Prostate gland (tissue), 2 donors: ENCODE results near the gene DPM3. TPM values are rescaled to one million over a fixed set of nuclear protein-coding genes. Genes with fewer than 3 reads are reported as not detected.
A peak's percentile ranks its signal among the peaks of the same experiment; 100 is the strongest.

Experiments used
- DNase-seq: peaks from one replicate; pipeline ENCODE4 v3.0.0-alpha.2; 2019; ENCODE audit warnings: low spot score
- H3K27ac ChIP-seq, 2 donors: fragments of 200-600 bp; sonication (generic); 2 replicates each; pipeline ENCODE4 v1.5.1; 2017 to 2019
- H3K27me3 ChIP-seq: fragments of 200-600 bp; sonication (generic); replicated peaks from 2 replicates; pipeline ENCODE4 v1.5.1; 2019; ENCODE audit not compliant: insufficient read depth
- H3K36me3 ChIP-seq, 2 donors: fragments of 200-600 bp; sonication (generic); 1 replicate in 1 of 2; 2 replicates in 1 of 2; pipeline versions ENCODE4 v1.5.1 to v1.8.1; 2017 to 2019
- H3K4me1 ChIP-seq: fragments of 200-600 bp; sonication (generic); replicated peaks from 2 replicates; pipeline ENCODE4 v1.5.1; 2019
- H3K4me3 ChIP-seq, 2 donors: fragments of 200-600 bp; sonication (generic); 2 replicates each; pipeline ENCODE4 v1.5.1; 2017 to 2019
- H3K9me3 ChIP-seq: fragments of 200-600 bp; sonication (generic); 2 replicates; pipeline ENCODE4 v1.5.1; 2017
- POLR2A ChIP-seq: fragments of 450-650 bp; IDR thresholded peaks from one replicate; pipeline ENCODE4 v1.6.1; 2016; ENCODE audit warnings: antibody characterized with exemption, mild to moderate bottlenecking
- POLR2AphosphoS5 ChIP-seq: sonication (generic); formaldehyde crosslinking; IDR thresholded peaks from one replicate; pipeline ENCODE4 v1.6.1; 2017; ENCODE audit warnings: antibody characterized with exemption
- WGBS: methylation state at CpG from one replicate; pipeline ENCODE4 v1.1.5; 2018; 5-methylcytosine and 5-hydroxymethylcytosine counted together
- intact Hi-C: fragments of 100-400 bp; cut with DNase I; formaldehyde crosslinking; loops from one replicate; pipeline ENCODE4 v1.14.2; 2022
- small RNA-seq, 2 donors: library from RNA; depleted of rRNA; stranded (forward); fragments of <200 nt; gene quantifications; one replicate each; pipeline ENCODE3, GENCODE V24; 2016
- total RNA-seq, 2 donors: library from RNA; depleted of rRNA; stranded (reverse); fragments of >200 nt; gene quantifications; one replicate each; pipeline ENCODE4 v1.1.0, GENCODE V29; 2016
- TF ChIP-seq, protein P1 (sequence below), 4 experiments: fragments of 200-600 bp in 2 of 4; fragments of 450-650 bp in 2 of 4; sonication (generic) in 2 of 4; IDR thresholded peaks; 1 replicate in 3 of 4; 2 replicates in 1 of 4; pipeline ENCODE4 v1.5.1; 2016 to 2019; ENCODE audit warnings: antibody characterized with exemption in 4 of 4, mild to moderate bottlenecking in 2 of 4, moderate library complexity in 2 of 4

DPM3 gene
- total RNA-seq, 2 donors from 2014 or later = 93.6 to 97.0 TPM

DNA sequence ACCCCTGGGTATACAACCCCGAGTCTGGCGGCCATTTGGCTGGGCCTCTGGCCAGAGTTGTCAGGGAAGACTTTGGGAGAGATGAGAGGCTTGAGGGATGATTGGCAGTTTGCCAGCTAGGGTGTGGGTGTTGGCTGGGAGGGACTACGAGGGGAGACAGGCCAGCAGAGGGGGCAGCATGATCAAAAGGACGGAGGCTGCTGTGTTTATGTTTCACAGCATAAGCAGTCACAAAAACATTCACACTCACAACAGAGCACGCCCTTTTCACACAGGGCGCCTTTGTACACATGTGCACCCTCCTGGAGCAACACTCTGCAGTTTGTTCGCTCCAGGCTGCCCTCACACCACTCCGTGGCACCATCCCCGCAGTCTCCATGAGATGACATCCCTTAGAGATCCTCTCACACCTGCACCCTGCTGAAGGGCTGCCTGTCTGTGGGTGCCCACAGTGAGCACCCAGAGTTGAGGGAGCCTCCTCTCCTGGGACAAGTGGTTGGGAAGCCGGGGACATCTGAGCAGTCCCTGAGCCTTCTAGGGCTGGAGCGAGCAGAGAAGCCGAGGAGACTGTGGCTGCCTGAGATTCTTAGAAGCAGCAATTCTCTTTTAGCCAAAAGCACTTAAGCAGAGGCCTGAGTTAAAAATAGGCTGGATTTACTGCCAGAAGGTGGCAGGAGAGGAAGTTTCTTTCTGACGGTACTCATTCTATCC lies 46.3 kb downstream of the DPM3 start:
- intact Hi-C loops = loop anchor here (2.0 kb wide), 2 partner anchors 33 to 73 kb away; partner anchors contain the start of gene EFNA1
- DNase-seq = no peak
- H3K27ac ChIP-seq = peak overlapping the region; percentile 26 to 46
- 12% methylated on average over 13 of the region's 13 CpGs for WGBS
- H3K36me3 ChIP-seq = no peaks in the 10 kb centered on the region
- H3K4me1 ChIP-seq = peaks cover 5% of the 10 kb centered on the region
- no peaks in the 10 kb centered on the region for H3K9me3 ChIP-seq
- no peak overlapping the region for H3K4me3 ChIP-seq
- H3K27me3 ChIP-seq = no peaks in the 10 kb centered on the region
- TF ChIP-seq POLR2A (no peak), POLR2AphosphoS5 (peak; percentile 55)
- TF ChIP-seq, protein P1, sequence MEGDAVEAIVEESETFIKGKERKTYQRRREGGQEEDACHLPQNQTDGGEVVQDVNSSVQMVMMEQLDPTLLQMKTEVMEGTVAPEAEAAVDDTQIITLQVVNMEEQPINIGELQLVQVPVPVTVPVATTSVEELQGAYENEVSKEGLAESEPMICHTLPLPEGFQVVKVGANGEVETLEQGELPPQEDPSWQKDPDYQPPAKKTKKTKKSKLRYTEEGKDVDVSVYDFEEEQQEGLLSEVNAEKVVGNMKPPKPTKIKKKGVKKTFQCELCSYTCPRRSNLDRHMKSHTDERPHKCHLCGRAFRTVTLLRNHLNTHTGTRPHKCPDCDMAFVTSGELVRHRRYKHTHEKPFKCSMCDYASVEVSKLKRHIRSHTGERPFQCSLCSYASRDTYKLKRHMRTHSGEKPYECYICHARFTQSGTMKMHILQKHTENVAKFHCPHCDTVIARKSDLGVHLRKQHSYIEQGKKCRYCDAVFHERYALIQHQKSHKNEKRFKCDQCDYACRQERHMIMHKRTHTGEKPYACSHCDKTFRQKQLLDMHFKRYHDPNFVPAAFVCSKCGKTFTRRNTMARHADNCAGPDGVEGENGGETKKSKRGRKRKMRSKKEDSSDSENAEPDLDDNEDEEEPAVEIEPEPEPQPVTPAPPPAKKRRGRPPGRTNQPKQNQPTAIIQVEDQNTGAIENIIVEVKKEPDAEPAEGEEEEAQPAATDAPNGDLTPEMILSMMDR (IDR thresholded peaks at IDR 0.05) = peak in 3 of 4 experiments; percentile 54 to 79 (median 70)

DNA sequence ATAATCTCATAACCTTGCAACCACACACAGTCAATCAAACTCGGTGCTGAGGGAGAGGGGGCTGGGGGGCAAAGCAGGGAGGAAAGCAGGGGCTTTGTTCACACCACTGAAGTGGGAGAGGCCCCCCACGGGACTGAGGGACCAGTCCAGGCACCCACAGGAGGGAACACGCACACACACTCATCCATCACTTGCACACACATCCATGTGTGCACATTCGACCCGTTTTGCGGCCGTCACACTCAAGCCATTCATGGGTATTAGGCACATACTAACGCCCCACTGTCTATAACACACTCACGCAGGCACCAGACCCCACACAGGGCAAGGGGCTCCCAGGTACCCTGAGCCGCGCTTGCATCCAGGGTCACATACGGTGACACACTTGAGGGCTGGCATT lies 47.7 kb downstream of the DPM3 start:
- 85% methylated on average over 12 of the region's 12 CpGs for WGBS
- no peak overlapping the region for H3K4me3 ChIP-seq
- intact Hi-C loops = loop anchor here (2.0 kb wide), 1 partner anchor 34 kb away; the partner anchor contains the start of gene EFNA1
- no peaks in the 10 kb centered on the region for H3K36me3 ChIP-seq
- no peaks in the 10 kb centered on the region for H3K27me3 ChIP-seq
- no peaks in the 10 kb centered on the region for H3K9me3 ChIP-seq
- H3K27ac ChIP-seq = no peak overlapping the region
- TF ChIP-seq, protein P1 (IDR thresholded peaks at IDR 0.05) = no peak
- TF ChIP-seq POLR2A (no peak), POLR2AphosphoS5 (no peak)
- DNase-seq = no peak
- H3K4me1 ChIP-seq = peaks cover 5% of the 10 kb centered on the region

DNA sequence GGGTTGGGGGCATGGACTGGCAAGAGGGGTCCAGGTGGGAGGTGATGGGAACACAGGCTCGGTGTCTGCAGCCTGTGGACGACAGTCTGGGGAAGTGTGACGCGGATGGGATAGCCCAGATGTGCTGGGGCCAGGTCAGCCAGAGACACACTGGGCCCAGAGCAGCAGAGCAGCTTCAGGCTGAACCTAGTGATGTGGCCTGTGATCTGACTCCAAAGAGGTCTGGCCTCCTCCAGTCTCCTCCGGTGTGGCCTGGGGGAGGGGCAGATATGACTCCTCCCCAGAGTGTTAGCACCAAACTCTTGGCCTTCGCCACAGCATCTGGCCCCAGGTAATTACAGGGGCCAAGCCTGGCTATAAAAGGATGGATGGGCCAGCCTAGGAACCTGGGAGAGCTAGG lies 48.2 kb downstream of the DPM3 start:
- 79% methylated on average over 6 of the region's 6 CpGs for WGBS
- Histone ChIP-seq H3K4me1 (peaks cover 5% of the 10 kb centered on the region), H3K27me3 (no peaks in the 10 kb centered on the region), H3K4me3 (no peak overlapping the region), H3K36me3 (no peaks in the 10 kb centered on the region), H3K9me3 (no peaks in the 10 kb centered on the region), H3K27ac (no peak overlapping the region)
- no peak for DNase-seq
- TF ChIP-seq POLR2AphosphoS5 (no peak), POLR2A (no peak)
- TF ChIP-seq, protein P1 (IDR thresholded peaks at IDR 0.05) = no peak
- intact Hi-C loops = loop anchor here (2.0 kb wide), 1 partner anchor 35 kb away; the partner anchor contains the start of gene EFNA1

DNA sequence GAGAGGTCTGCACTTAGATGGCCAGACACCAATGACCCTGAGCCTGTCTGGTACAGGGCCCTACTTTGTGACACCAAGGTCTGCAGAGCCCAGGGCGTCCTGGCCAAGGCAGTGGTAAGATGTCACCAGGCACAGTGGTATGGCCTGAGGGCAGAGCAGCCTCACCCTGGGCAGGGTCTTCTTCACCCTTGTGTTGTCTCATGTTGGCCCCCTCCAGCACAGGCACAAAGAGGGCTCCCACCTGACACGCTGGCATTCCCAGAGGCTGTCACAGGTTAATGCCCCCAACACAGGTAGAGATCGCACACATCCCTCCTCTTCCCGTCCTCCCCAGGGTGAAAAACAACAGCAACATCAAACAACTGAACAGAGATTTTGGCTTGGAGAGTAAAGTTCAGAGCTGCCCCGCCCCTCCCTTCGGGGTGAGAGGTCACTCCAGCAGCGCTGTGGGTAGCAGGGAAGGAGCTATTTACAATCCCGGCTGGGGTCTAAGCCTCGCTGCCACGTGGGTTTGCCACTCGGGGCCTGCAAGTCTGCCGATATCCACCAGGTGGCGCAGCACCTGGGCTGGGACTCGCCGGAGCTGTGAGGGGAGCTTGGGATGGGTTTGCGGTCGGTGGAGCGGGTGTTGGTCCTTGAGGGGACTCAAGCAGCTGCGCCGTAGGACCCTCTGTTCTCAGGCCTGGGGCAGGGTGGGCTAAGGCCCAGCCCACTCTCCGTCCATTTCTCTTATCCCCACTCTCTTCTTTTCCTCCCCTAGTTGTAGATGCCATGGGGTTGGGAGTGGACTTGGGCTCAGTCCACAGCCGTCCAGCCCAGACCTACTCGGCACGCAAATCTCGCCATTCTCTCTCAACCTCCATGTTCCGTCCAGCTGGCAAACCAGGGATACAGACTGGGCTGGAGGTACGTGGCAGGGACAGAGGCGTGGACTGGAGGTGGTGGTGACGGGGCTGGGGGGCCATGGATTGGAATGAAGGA lies 49.0 kb downstream of the DPM3 start:
- Histone ChIP-seq H3K4me1 (peaks cover 5% of the 10 kb centered on the region), H3K9me3 (no peaks in the 10 kb centered on the region), H3K4me3 (no peak overlapping the region), H3K36me3 (no peaks in the 10 kb centered on the region), H3K27me3 (no peaks in the 10 kb centered on the region), H3K27ac (no peak overlapping the region)
- WGBS = 39% methylated on average over 18 of the region's 29 CpGs
- DNase-seq = peak; percentile 63
- intact Hi-C loops = loop anchor here (2.0 kb wide), 1 partner anchor 35 kb away; the partner anchor contains the start of gene EFNA1
- TF ChIP-seq POLR2AphosphoS5 (peak; percentile 60), POLR2A (no peak)
- TF ChIP-seq, protein P1 (IDR thresholded peaks at IDR 0.05) = peak; percentile 97 to 99 (median 98)

Small RNAs within 50 kb of the gene (small RNA-seq; reads per million reads assigned to genes)
- gene HMGN2P18 (0 reads per million in 2 donors), gene RF00019 (0 reads per million in 2 donors)

Other genes with a start within 250 kb of the DPM3 start
- gene PMVK, start 203.8 kb downstream of the DPM3 start, total RNA-seq = 10 to 100 TPM; 23.2 to 26.2 TPM
- 100 to 1,000 TPM; 113 to 140 TPM for gene PBXIP1, start 184.4 kb downstream of the DPM3 start, total RNA-seq
- 10 to 100 TPM; 44.1 to 44.6 TPM for gene PYGO2, start 178.7 kb downstream of the DPM3 start, total RNA-seq
- gene SHC1, start 169.8 kb downstream of the DPM3 start, total RNA-seq = 10 to 100 TPM; 85.0 to 97.2 TPM
- gene CKS1B, start 165.8 kb downstream of the DPM3 start, total RNA-seq = 10 to 100 TPM; 33.5 to 47.5 TPM
- gene FLAD1, start 157.2 kb downstream of the DPM3 start, total RNA-seq = 10 to 100 TPM; 31.5 to 35.3 TPM
- not detected for gene LENEP, start 146.9 kb downstream of the DPM3 start, total RNA-seq
- gene ZBTB7B, start 137.7 kb downstream of the DPM3 start, total RNA-seq = 100 to 1,000 TPM in 1 of 2 donors, 10 to 100 TPM in 1; 60.0 to 103 TPM
- gene DCST2, start 106.8 kb downstream of the DPM3 start, total RNA-seq = 1 to 10 TPM; 2.3 to 5.3 TPM
- gene DCST1, start 106.7 kb downstream of the DPM3 start, total RNA-seq = under 1 TPM in 1 of 2 donors, not detected in 1; 0.51 TPM
- gene ADAM15, start 89.2 kb downstream of the DPM3 start, total RNA-seq = 100 to 1,000 TPM in 1 of 2 donors, 10 to 100 TPM in 1; 72.5 to 138 TPM
- 10 to 100 TPM; 10.3 to 23.4 TPM for gene EFNA4, start 76.8 kb downstream of the DPM3 start, total RNA-seq
- 1 to 10 TPM; 5.9 to 8.4 TPM for gene EFNA3, start 61.7 kb downstream of the DPM3 start, total RNA-seq
- 100 to 1,000 TPM in 1 of 2 donors, 10 to 100 TPM in 1; 85.1 to 132 TPM for gene EFNA1, start 12.7 kb downstream of the DPM3 start, total RNA-seq
- gene SLC50A1, start 4.7 kb downstream of the DPM3 start, total RNA-seq = 10 to 100 TPM; 26.6 to 48.0 TPM
- gene KRTCAP2, start 32.8 kb upstream of the DPM3 start, total RNA-seq = 100 to 1,000 TPM; 111 to 236 TPM
- 1 to 10 TPM in 1 of 2 donors, under 1 TPM in 1; 0.14 to 1.6 TPM for gene TRIM46, start 33.3 kb upstream of the DPM3 start, total RNA-seq
- gene THBS3, start 67.4 kb upstream of the DPM3 start, total RNA-seq = 10 to 100 TPM; 13.1 to 38.5 TPM
- 10 to 100 TPM; 49.6 to 57.1 TPM for gene MTX1, start 68.2 kb upstream of the DPM3 start, total RNA-seq
- gene ENTREP3, start 115.0 kb upstream of the DPM3 start, total RNA-seq = 10 to 100 TPM; 19.6 to 24.3 TPM
- 10 to 100 TPM; 84.1 to 97.8 TPM for gene SCAMP3, start 121.8 kb upstream of the DPM3 start, total RNA-seq
- 10 to 100 TPM; 28.1 to 56.5 TPM for gene CLK2, start 133.0 kb upstream of the DPM3 start, total RNA-seq
- gene HCN3, start 136.9 kb upstream of the DPM3 start, total RNA-seq = 1 to 10 TPM; 1.9 to 2.6 TPM
- gene PKLR, start 160.9 kb upstream of the DPM3 start, total RNA-seq = not detected
- gene FDPS, start 168.3 kb upstream of the DPM3 start, total RNA-seq = 100 to 1,000 TPM in 1 of 2 donors, 10 to 100 TPM in 1; 59.6 to 100 TPM
- gene RUSC1, start 180.4 kb upstream of the DPM3 start, total RNA-seq = 10 to 100 TPM; 34.0 to 35.1 TPM